HepG2 (cell line): ENCODE results near the gene NUP214. TPM values are rescaled to one million over a fixed set of nuclear protein-coding genes. Genes with fewer than 3 reads are reported as not detected.

Experiments
- CBFB ChIP-seq: sonication (generic); formaldehyde crosslinking; IDR thresholded peaks from 2 replicates; pipeline ENCODE4 v1.4.0; 2020; ENCODE audit warnings: missing genetic modification reagents
- HNRNPL ChIP-seq: fragments of 200-400 bp; formaldehyde crosslinking; IDR thresholded peaks from 2 replicates; pipeline ENCODE4 v1.6.1; 2017; ENCODE audit warnings: mild to moderate bottlenecking, low read depth, low read length
- NFRKB ChIP-seq: fragments of 450-650 bp; IDR thresholded peaks from 2 replicates; pipeline ENCODE4 v1.6.1; 2017
- NFYC ChIP-seq: IDR thresholded peaks from 2 replicates; pipeline ENCODE4 v1.6.1; 2016; ENCODE audit warnings: missing genetic modification reagents, missing compliant biosample characterization
- RBFOX2 ChIP-seq: fragments of 200-400 bp; formaldehyde crosslinking; IDR thresholded peaks from 2 replicates; pipeline ENCODE4 v1.6.1; 2017; ENCODE audit warnings: low read depth, mild to moderate bottlenecking, low read length
- SMC3 ChIP-seq: IDR thresholded peaks from 2 replicates; pipeline ENCODE4 v1.6.1; 2011; ENCODE audit warnings: low read length, improper control_type of control experiment
- SPEN ChIP-seq: sonication (generic); formaldehyde crosslinking; IDR thresholded peaks from 2 replicates; pipeline ENCODE4 v1.5.1; 2020; ENCODE audit warnings: low read depth, mild to moderate bottlenecking, missing genetic modification reagents
- ZMAT3 ChIP-seq: sonication (generic); formaldehyde crosslinking; conservative IDR thresholded peaks from 2 replicates; pipeline ENCODE4 v1.7.0; 2021; ENCODE audit warnings: missing genetic modification reagents
- ZNF543 ChIP-seq: sonication (generic); formaldehyde crosslinking; IDR thresholded peaks from 2 replicates; pipeline ENCODE4 v1.4.0; 2020; ENCODE audit warnings: mild to moderate bottlenecking, missing genetic modification reagents
- ZNF674 ChIP-seq: sonication (generic); formaldehyde crosslinking; IDR thresholded peaks from 2 replicates; pipeline ENCODE4 v1.5.0; 2020; ENCODE audit warnings: low read depth, mild to moderate bottlenecking, missing genetic modification reagents
- polyA plus RNA-seq, 8 experiments: library from polyadenylated mRNA; depleted of rRNA in 3 of 8; stranded (reverse) in 7 of 8; unstranded in 1 of 8; fragments of >200 nt; fragmentation: Illumina TruSeq in 4 of 8; extraction: Trizol in 4 of 8; gene quantifications; 2 replicates each; pipeline versions ENCODE4 v1.2.1 to v1.2.3, GENCODE V29; 2011 to 2016; ENCODE audit warnings: low read depth in 4 of 8, missing spikeins in 1 of 8, mixed read lengths in 1 of 8; ENCODE audit not compliant: insufficient read depth in 1 of 8
- total RNA-seq, 5 experiments: library from RNA; depleted of rRNA; stranded (reverse); fragments of >200 nt; fragmentation: Illumina TruSeq; extraction: Trizol; gene quantifications; 2 replicates each; pipeline ENCODE4 v1.2.3, GENCODE V29; 2016; ENCODE audit warnings: low read depth in 1 of 5
- TF ChIP-seq, protein P1 (sequence below): fragments of 450-650 bp; IDR thresholded peaks from 2 replicates; pipeline ENCODE4 v1.6.1; 2017
- TF ChIP-seq, protein P2 (sequence below): sonication (generic); formaldehyde crosslinking; IDR thresholded peaks from 2 replicates; pipeline ENCODE4 v1.4.0; 2020; ENCODE audit warnings: missing genetic modification reagents
- TF ChIP-seq, protein P3 (sequence below): sonication (generic); formaldehyde crosslinking; IDR thresholded peaks from 2 replicates; pipeline ENCODE4 v1.5.0; 2020; ENCODE audit warnings: mild to moderate bottlenecking, missing genetic modification reagents, moderate library complexity

NUP214 gene
- total and polyA plus RNA-seq, 2 of the 13 experiments (the other 11 are each of a cell fraction or from before 2014, with no cell fraction given), result 8.4 to 16.0 TPM

DNA sequence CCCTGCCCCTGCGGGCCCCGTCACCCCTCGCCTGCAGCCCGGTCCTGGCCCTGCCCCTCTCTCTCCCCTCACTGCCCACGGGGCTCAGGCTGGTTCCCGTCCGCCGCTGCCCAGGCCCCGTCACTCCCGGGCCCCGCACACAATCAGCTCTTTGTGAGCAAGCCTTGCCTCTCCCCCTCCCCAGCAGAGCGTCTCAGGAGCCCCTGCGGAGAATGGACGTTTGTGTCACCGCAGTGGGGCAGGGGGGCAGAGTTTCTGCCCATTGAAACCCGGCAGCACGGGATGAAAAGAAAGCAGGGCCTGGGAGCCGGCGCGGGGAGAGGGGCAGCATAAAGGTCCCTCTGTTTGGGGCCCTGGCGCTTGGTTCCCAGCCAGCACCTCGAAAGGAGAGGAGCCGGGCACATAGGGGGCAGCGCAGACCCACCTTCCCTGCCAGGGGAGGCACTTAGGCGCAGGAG, 13.5 kb upstream of the NUP214 start (continued):
- TF ChIP-seq SPEN (CRISPR knock-in tag), result no peak
- peak; percentile 77 for TF ChIP-seq RBFOX2
- TF ChIP-seq, protein P1, sequence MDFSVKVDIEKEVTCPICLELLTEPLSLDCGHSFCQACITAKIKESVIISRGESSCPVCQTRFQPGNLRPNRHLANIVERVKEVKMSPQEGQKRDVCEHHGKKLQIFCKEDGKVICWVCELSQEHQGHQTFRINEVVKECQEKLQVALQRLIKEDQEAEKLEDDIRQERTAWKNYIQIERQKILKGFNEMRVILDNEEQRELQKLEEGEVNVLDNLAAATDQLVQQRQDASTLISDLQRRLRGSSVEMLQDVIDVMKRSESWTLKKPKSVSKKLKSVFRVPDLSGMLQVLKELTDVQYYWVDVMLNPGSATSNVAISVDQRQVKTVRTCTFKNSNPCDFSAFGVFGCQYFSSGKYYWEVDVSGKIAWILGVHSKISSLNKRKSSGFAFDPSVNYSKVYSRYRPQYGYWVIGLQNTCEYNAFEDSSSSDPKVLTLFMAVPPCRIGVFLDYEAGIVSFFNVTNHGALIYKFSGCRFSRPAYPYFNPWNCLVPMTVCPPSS, result no peak
- no peak for TF ChIP-seq ZNF674 (CRISPR knock-in tag)
- no peak for TF ChIP-seq CBFB (CRISPR knock-in tag)
- TF ChIP-seq, protein P2, sequence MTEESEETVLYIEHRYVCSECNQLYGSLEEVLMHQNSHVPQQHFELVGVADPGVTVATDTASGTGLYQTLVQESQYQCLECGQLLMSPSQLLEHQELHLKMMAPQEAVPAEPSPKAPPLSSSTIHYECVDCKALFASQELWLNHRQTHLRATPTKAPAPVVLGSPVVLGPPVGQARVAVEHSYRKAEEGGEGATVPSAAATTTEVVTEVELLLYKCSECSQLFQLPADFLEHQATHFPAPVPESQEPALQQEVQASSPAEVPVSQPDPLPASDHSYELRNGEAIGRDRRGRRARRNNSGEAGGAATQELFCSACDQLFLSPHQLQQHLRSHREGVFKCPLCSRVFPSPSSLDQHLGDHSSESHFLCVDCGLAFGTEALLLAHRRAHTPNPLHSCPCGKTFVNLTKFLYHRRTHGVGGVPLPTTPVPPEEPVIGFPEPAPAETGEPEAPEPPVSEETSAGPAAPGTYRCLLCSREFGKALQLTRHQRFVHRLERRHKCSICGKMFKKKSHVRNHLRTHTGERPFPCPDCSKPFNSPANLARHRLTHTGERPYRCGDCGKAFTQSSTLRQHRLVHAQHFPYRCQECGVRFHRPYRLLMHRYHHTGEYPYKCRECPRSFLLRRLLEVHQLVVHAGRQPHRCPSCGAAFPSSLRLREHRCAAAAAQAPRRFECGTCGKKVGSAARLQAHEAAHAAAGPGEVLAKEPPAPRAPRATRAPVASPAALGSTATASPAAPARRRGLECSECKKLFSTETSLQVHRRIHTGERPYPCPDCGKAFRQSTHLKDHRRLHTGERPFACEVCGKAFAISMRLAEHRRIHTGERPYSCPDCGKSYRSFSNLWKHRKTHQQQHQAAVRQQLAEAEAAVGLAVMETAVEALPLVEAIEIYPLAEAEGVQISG, result no peak
- no peak for TF ChIP-seq ZMAT3 (CRISPR knock-in tag)
- TF ChIP-seq, protein P3, sequence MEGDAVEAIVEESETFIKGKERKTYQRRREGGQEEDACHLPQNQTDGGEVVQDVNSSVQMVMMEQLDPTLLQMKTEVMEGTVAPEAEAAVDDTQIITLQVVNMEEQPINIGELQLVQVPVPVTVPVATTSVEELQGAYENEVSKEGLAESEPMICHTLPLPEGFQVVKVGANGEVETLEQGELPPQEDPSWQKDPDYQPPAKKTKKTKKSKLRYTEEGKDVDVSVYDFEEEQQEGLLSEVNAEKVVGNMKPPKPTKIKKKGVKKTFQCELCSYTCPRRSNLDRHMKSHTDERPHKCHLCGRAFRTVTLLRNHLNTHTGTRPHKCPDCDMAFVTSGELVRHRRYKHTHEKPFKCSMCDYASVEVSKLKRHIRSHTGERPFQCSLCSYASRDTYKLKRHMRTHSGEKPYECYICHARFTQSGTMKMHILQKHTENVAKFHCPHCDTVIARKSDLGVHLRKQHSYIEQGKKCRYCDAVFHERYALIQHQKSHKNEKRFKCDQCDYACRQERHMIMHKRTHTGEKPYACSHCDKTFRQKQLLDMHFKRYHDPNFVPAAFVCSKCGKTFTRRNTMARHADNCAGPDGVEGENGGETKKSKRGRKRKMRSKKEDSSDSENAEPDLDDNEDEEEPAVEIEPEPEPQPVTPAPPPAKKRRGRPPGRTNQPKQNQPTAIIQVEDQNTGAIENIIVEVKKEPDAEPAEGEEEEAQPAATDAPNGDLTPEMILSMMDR (CRISPR knock-in tag), result peak; percentile 39; the same call in 1 of the 2 replicates
- TF ChIP-seq NFYC, result no peak
- peak; percentile 96 for TF ChIP-seq HNRNPL
- no peak for TF ChIP-seq SMC3
- no peak for TF ChIP-seq ZNF543 (CRISPR knock-in tag)
- TF ChIP-seq NFRKB, result no peak
